ENCODE data around the gene BMP7.

GRCh38 chr20:57280221-57280620 lies 13.8 kb upstream of the BMP7 start:
- TF ChIP-seq USF2 (IDR thresholded peaks at IDR 0.05; ENCODE audit: low read length) = no peak
- TF ChIP-seq JUND (IDR thresholded peaks at IDR 0.05; ENCODE audit: low read length) = no peak
- TF ChIP-seq CTCF (IDR thresholded peaks at IDR 0.05; ENCODE audit: control extremely low read depth in 1 of 3, insufficient read depth in 1 of 3, low read depth in 1 of 3, low read length in 3 of 3) = no peak
- no peak for TF ChIP-seq EZH2 (IDR thresholded peaks at IDR 0.05; ENCODE audit: low read depth, low read length, severe bottlenecking)
- no peak for TF ChIP-seq POLR2AphosphoS5 (IDR thresholded peaks at IDR 0.05; ENCODE audit: low read depth, low read length)
- no peak for TF ChIP-seq EP300 (IDR thresholded peaks at IDR 0.05; ENCODE audit: borderline replicate concordance in 1 of 2, low read depth in 2 of 2, low read length in 2 of 2)

All from H1 (cell line).